ENCODE data around the gene RIPPLY2. TPM values are rescaled to one million over a fixed set of nuclear protein-coding genes. Genes with fewer than 3 reads are reported as not detected.

The RIPPLY2 gene
- total RNA-seq, 4 donors from 2014 or later, result not detected

- Histone ChIP-seq H3K4me1 (no peaks in the 10 kb centered on the region), H3K27ac (no peak overlapping the region), H3K36me3 (peaks cover 0 to 17% (median 0%) of the 10 kb centered on the region in 3 donors), H3K4me3 (no peak overlapping the region), H3K27me3 (no peaks in the 10 kb centered on the region), H3K9me3 (no peaks in the 10 kb centered on the region)
- TF ChIP-seq CTCF (IDR thresholded peaks at IDR 0.05) (no peak), POLR2A (IDR thresholded peaks at IDR 0.05) (no peak)
- DNase-seq, result no peak
These were observed 17.5 kb downstream of the RIPPLY2 start for GRCh38 chr6:83870649-83871048.

DNA sequence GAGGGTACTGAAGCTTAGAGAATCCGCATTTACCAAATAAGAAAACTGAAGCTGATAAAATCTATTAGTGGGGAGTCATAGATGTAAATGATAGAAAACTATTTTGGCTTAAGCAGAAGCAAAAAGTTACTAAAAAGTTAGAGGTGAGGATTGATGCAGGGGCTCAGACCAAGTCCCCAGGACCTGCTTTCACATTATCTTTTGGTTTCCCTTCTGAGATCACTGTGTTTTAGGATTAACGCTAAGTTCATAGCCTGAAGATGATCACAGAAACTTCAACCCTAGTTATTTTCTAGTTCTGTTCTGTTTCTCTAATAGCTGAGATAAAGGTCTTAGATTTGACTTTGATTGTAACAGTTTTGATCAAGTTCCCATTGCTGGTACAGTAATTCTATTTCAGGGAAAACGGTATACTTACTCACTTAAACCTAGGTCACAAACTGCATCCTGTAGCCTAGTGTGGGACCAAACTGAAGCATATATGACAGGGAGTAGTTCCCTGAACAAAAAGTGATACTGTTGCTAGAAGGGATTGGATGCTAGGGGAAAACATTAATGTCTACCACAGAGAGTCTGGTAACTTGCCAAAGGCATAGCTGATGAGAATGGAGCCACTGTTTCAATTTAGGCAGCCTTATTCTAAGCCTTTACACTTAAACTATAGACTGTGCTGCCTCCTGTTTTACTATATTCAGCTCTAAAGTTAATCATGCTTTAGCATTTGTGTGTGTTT is 19.4 kb downstream of the RIPPLY2 start:
- Histone ChIP-seq H3K36me3 (no peaks in the 10 kb centered on the region), H3K27ac (no peak overlapping the region), H3K27me3 (no peaks in the 10 kb centered on the region), H3K4me3 (no peak overlapping the region), H3K4me1 (no peaks in the 10 kb centered on the region), H3K9me3 (no peaks in the 10 kb centered on the region)
- DNase-seq, result no peak
- no peak for TF ChIP-seq CTCF (IDR thresholded peaks at IDR 0.05)
- TF ChIP-seq POLR2A (IDR thresholded peaks at IDR 0.05), result no peak

- no peak for DNase-seq
- TF ChIP-seq CTCF (IDR thresholded peaks at IDR 0.05) (no peak), POLR2A (IDR thresholded peaks at IDR 0.05) (no peak)
- H3K4me1 ChIP-seq, result peaks cover 0 to under 1% (median 0%) of the 10 kb centered on the region in 4 donors
These were observed 20.7 kb downstream of the RIPPLY2 start for GRCh38 chr6:83873869-83874268.

GRCh38 chr6:83875843-83876242 is 22.7 kb downstream of the RIPPLY2 start:
- no peak for DNase-seq
- Histone ChIP-seq H3K27ac (no peak overlapping the region), H3K27me3 (no peaks in the 10 kb centered on the region), H3K4me3 (no peak overlapping the region), H3K9me3 (no peaks in the 10 kb centered on the region), H3K4me1 (peaks cover 0 to 5% (median 0%) of the 10 kb centered on the region in 4 donors), H3K36me3 (no peaks in the 10 kb centered on the region)
- no peak for TF ChIP-seq CTCF (IDR thresholded peaks at IDR 0.05)
- TF ChIP-seq POLR2A (IDR thresholded peaks at IDR 0.05), result no peak

More at GRCh38 chr6:83873869-83874268, 20.7 kb downstream of the RIPPLY2 start:
- Histone ChIP-seq H3K27me3 (no peaks in the 10 kb centered on the region), H3K4me3 (no peak overlapping the region), H3K9me3 (no peaks in the 10 kb centered on the region), H3K27ac (no peak overlapping the region), H3K36me3 (no peaks in the 10 kb centered on the region)

GRCh38 chr6:83878902-83879644 is 25.9 kb downstream of the RIPPLY2 start:
- no peak for TF ChIP-seq CTCF (IDR thresholded peaks at IDR 0.05)
- TF ChIP-seq POLR2A (IDR thresholded peaks at IDR 0.05), result no peak
- Histone ChIP-seq H3K4me3 (no peak overlapping the region), H3K9me3 (no peaks in the 10 kb centered on the region), H3K4me1 (peaks cover 0 to 5% (median 0%) of the 10 kb centered on the region in 4 donors), H3K27me3 (no peaks in the 10 kb centered on the region), H3K36me3 (no peaks in the 10 kb centered on the region), H3K27ac (no peak overlapping the region)
- no peak for DNase-seq
